OCI-LY7 (cell line): Measurements from ENCODE around the gene PRDM5. TPM values are rescaled to one million over a fixed set of nuclear protein-coding genes. Genes with fewer than 3 reads are reported as not detected.

Experiments used
- BruUV-seq: library from RNA; stranded (reverse); fragments of 400-500 nt; replicated peaks from 2 replicates; lab custom pipeline; 2021; lab: Mats Ljungman, UMichigan
- CTCF ChIA-PET: fragments of 300-600 bp; sonication (Branson Sonifier 250); formaldehyde crosslinking; loops from one replicate; lab custom pipeline; 2022; ENCODE audit warnings: antibody characterized with exemption; ENCODE audit not compliant: unreplicated experiment; lab: Charles Lee
- POLR2A ChIA-PET: fragments of 300-600 bp; sonication (Branson Sonifier 250); formaldehyde crosslinking; loops from one replicate; lab custom pipeline; 2022; ENCODE audit warnings: antibody characterized with exemption; lab: Charles Lee
- DNase-seq: peaks from one replicate; pipeline ENCODE4 v3.0.0-alpha.2; 2015; ENCODE audit warnings: low spot score
- H2AFZ ChIP-seq: fragments of 200-600 bp; sonication (generic), shearing (Covaris generic); 2 replicates; pipeline ENCODE4 v1.6.1; 2014; ENCODE audit warnings: mild to moderate bottlenecking, antibody characterized with exemption, low read length, moderate library complexity
- H3K27ac ChIP-seq: fragments of 200-600 bp; sonication (generic); 2 replicates; pipeline ENCODE4 v1.5.1; 2014; ENCODE audit warnings: mixed run types, low read depth, mild to moderate bottlenecking, moderate library complexity, low read length, inconsistent platforms; ENCODE audit not compliant: poor library complexity, severe bottlenecking
- H3K36me3 ChIP-seq: fragments of 200-600 bp; sonication (generic); 2 replicates; pipeline ENCODE4 v1.6.1; 2014; ENCODE audit warnings: mild to moderate bottlenecking, antibody characterized with exemption, low read length, moderate library complexity, mixed read lengths; ENCODE audit not compliant: insufficient read depth
- H3K4me1 ChIP-seq: fragments of 200-600 bp; sonication (generic); 2 replicates; pipeline ENCODE4 v1.5.1; 2014; ENCODE audit warnings: mild to moderate bottlenecking, low read length; ENCODE audit not compliant: insufficient read depth, poor library complexity, severe bottlenecking
- H3K4me2 ChIP-seq: fragments of 200-600 bp; sonication (generic); 2 replicates; pipeline ENCODE4 v1.6.1; 2014; ENCODE audit warnings: mild to moderate bottlenecking, low read length
- H3K4me3 ChIP-seq: fragments of 200-600 bp; sonication (generic); 2 replicates; pipeline ENCODE4 v1.5.1; 2014; ENCODE audit warnings: mild to moderate bottlenecking, low read depth, low read length; ENCODE audit not compliant: poor library complexity, severe bottlenecking
- H3K79me2 ChIP-seq: fragments of 200-600 bp; sonication (generic); 2 replicates; pipeline ENCODE4 v1.6.1; 2016; ENCODE audit warnings: low read depth, mild to moderate bottlenecking, low read length, moderate library complexity, mixed read lengths; ENCODE audit not compliant: insufficient read depth
- H3K9me2 ChIP-seq: fragments of 200-600 bp; sonication (generic); 2 replicates; pipeline ENCODE4 v1.6.1; 2016; ENCODE audit warnings: mild to moderate bottlenecking, low read length, mixed read lengths; ENCODE audit not compliant: insufficient read depth
- H3K9me3 ChIP-seq: fragments of 200-600 bp; sonication (generic); 2 replicates; pipeline ENCODE4 v1.6.1; 2014; ENCODE audit warnings: mild to moderate bottlenecking, mixed run types, low read length, mixed read lengths
- H4K20me1 ChIP-seq: fragments of 200-600 bp; sonication (generic); 2 replicates; pipeline ENCODE4 v1.6.1; 2014; ENCODE audit warnings: mild to moderate bottlenecking, antibody characterized with exemption, low read length, moderate library complexity, mixed read lengths; ENCODE audit not compliant: insufficient read depth
- EZH2phosphoT487 ChIP-seq: fragments of 200-600 bp; sonication (generic); IDR thresholded peaks from 2 replicates; pipeline ENCODE4 v1.6.1; 2018; ENCODE audit warnings: low read depth, borderline replicate concordance, mild to moderate bottlenecking, mixed run types, antibody characterized with exemption, low read length, moderate library complexity, mixed read lengths
- intact Hi-C: fragments of 100-400 bp; cut with micrococcal nuclease; formaldehyde crosslinking; loops from one replicate; pipeline ENCODE4 v1.10.0; 2022; ENCODE audit not compliant: unreplicated experiment
- total RNA-seq, 2 experiments: library from RNA; depleted of rRNA in 1 of 2; stranded (reverse); fragments of >200 nt in 1 of 2; shearing (Covaris generic) in 1 of 2; gene quantifications; 2 replicates each; pipeline ENCODE4 v1.2.3, GENCODE V29; 2014 to 2022
- TF ChIP-seq, protein P1 (sequence below): fragments of 200-600 bp; sonication (generic); conservative IDR thresholded peaks from 2 replicates; pipeline ENCODE4 v1.5.1; 2014; ENCODE audit warnings: mild to moderate bottlenecking, antibody characterized with exemption, low read length, moderate library complexity, mixed read lengths

PRDM5 gene
- total RNA-seq, 2 experiments from 2014 or later: 0.22 to 0.76 TPM

DNA sequence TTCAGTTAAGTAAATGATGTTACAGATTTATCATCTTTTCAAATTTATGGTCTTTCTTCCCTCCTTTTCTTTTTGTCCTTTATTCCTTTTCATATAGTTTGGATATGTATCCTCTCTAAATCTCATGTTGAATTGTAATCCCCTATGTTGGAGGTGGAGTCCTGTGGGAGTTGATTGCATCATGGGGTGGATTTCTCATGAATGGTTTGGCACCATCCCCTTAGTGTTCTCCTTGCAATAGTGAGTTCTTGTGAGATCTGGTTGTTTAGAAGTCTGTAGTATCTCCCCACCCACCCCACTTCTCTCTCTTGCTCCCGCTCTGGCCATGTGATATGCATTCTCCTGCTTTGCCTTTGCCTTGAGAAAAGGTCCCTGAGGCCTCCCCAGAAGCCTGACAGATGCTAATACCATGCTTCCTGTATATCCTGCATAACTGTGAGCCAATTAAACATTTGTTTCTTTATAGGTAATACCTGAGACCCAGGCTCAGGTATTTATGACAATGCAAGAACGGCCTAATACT lies 236.7 kb downstream of the PRDM5 start:
- Histone ChIP-seq H3K4me2 (no peak overlapping the region), H3K36me3 (no peaks in the 10 kb centered on the region), H3K27ac (no peak overlapping the region), H2AFZ (no peak overlapping the region), H3K4me3 (no peak overlapping the region), H3K9me2 (no peaks in the 10 kb centered on the region), H3K79me2 (no peaks in the 10 kb centered on the region), H3K9me3 (no peaks in the 10 kb centered on the region), H4K20me1 (no peaks in the 10 kb centered on the region), H3K4me1 (no peaks in the 10 kb centered on the region)
- no peak for DNase-seq
- CTCF ChIA-PET: no interaction called here
- no TSS peak for BruUV-seq
- TF ChIP-seq EZH2phosphoT487: no peak
- TF ChIP-seq, protein P1, sequence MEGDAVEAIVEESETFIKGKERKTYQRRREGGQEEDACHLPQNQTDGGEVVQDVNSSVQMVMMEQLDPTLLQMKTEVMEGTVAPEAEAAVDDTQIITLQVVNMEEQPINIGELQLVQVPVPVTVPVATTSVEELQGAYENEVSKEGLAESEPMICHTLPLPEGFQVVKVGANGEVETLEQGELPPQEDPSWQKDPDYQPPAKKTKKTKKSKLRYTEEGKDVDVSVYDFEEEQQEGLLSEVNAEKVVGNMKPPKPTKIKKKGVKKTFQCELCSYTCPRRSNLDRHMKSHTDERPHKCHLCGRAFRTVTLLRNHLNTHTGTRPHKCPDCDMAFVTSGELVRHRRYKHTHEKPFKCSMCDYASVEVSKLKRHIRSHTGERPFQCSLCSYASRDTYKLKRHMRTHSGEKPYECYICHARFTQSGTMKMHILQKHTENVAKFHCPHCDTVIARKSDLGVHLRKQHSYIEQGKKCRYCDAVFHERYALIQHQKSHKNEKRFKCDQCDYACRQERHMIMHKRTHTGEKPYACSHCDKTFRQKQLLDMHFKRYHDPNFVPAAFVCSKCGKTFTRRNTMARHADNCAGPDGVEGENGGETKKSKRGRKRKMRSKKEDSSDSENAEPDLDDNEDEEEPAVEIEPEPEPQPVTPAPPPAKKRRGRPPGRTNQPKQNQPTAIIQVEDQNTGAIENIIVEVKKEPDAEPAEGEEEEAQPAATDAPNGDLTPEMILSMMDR: no peak
- intact Hi-C loops: no loop called here
- POLR2A ChIA-PET: interaction anchor here (0.9 kb wide), 1 partner anchor 368 kb away, joined by 3 read pairs; no protein-coding TSS in a partner anchor

DNA sequence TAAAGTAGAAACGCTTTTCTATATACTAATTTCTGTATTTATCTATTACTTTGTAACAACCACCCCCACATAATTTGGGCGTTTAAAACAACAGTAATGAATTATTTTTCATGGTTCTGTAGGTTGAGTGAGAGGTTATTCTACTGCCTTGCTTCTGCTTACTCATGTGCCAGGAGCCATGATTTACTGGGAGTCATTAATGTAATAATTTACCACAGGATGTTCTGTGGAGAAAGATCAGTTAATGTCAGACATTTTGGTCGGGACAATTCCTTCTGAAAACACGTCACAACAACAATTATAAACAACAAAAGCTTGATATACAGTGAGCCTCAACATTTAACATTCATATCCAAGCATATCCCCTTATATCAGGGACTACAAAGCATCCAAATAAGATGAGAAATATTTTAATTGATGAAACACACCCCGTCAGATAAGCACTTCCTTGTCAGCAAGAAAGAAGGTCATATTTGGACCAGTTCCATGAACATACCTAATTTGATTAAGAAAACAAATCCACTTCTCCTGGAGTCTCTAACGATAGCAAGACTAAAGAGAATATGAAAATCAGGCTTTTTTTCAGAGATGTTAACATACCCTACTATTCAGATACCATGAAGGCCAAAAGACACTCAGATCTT lies 238.5 kb downstream of the PRDM5 start:
- no peaks in the 10 kb centered on the region for H3K9me3 ChIP-seq
- TF ChIP-seq EZH2phosphoT487: no peak
- TF ChIP-seq, protein P1: no peak
- no peaks in the 10 kb centered on the region for H4K20me1 ChIP-seq
- H3K27ac ChIP-seq: no peak overlapping the region
- H3K36me3 ChIP-seq: no peaks in the 10 kb centered on the region
- no peak overlapping the region for H3K4me2 ChIP-seq
- DNase-seq: no peak
- no peaks in the 10 kb centered on the region for H3K4me1 ChIP-seq
- no peaks in the 10 kb centered on the region for H3K79me2 ChIP-seq
- BruUV-seq: no TSS peak
- intact Hi-C loops: no loop called here
- CTCF ChIA-PET: no interaction called here
- H3K4me3 ChIP-seq: no peak overlapping the region
- no peak overlapping the region for H2AFZ ChIP-seq
- POLR2A ChIA-PET: interaction anchor here (1.0 kb wide), 1 partner anchor 13 kb away, joined by 3 read pairs; no protein-coding TSS in a partner anchor
- H3K9me2 ChIP-seq: no peaks in the 10 kb centered on the region

- no peaks in the 10 kb centered on the region for H4K20me1 ChIP-seq
- H3K9me3 ChIP-seq: no peaks in the 10 kb centered on the region
- H2AFZ ChIP-seq: no peak overlapping the region
- no peak for DNase-seq
- no peak overlapping the region for H3K4me2 ChIP-seq
- H3K27ac ChIP-seq: no peak overlapping the region
- H3K36me3 ChIP-seq: no peaks in the 10 kb centered on the region
- no peak overlapping the region for H3K4me3 ChIP-seq
- no peaks in the 10 kb centered on the region for H3K9me2 ChIP-seq
- H3K79me2 ChIP-seq: no peaks in the 10 kb centered on the region
- H3K4me1 ChIP-seq: no peaks in the 10 kb centered on the region
- POLR2A ChIA-PET: interaction anchor here (0.5 to 1.1 kb wide), 3 partner anchors 14 to 528 kb away, joined by 3 read pairs; no protein-coding TSS in a partner anchor
- intact Hi-C loops: no loop called here
- CTCF ChIA-PET: interaction anchor here (0.6 kb wide), 1 partner anchor 187 kb away, joined by 5 read pairs; no protein-coding TSS in a partner anchor
- BruUV-seq: no TSS peak
- TF ChIP-seq EZH2phosphoT487: no peak
- TF ChIP-seq, protein P1: no peak
These were observed 239.5 kb downstream of the PRDM5 start for GRCh38 chr4:120682981-120683380.
